SK-N-SH treated with all-trans-retinoic acid at 6 μM for 48 hours (cell line): ENCODE data around the gene MTX2.

Experiments
- ATAC-seq: fragments of 200-7000 bp; cut with Tn5 transposase; 3 replicates; pipeline ENCODE4 v1.9.1; 2020; ENCODE audit warnings: mild to moderate bottlenecking, moderate library complexity
- ARNTL ChIP-seq: fragments of 450-650 bp; formaldehyde crosslinking; IDR thresholded peaks from 2 replicates; pipeline ENCODE4 v1.5.0; 2020; ENCODE audit warnings: low read depth, mild to moderate bottlenecking, moderate library complexity, borderline replicate concordance
- BACH2 ChIP-seq: fragments of 250-450 bp; sonication (Bioruptor Pico); IDR thresholded peaks from 2 replicates; pipeline ENCODE4 v1.9.0; 2021; ENCODE audit warnings: mild to moderate bottlenecking, borderline replicate concordance
- CREB5 ChIP-seq: fragments of 250-450 bp; sonication (Bioruptor Pico); IDR thresholded peaks from 2 replicates; pipeline ENCODE4 v1.5.1; 2020; ENCODE audit warnings: low read depth, mild to moderate bottlenecking, moderate library complexity
- CSDC2 ChIP-seq: fragments of 250-450 bp; sonication (Bioruptor Pico); IDR thresholded peaks from 2 replicates; pipeline ENCODE4 v1.5.0; 2020; ENCODE audit warnings: mild to moderate bottlenecking, moderate library complexity
- CSRNP3 ChIP-seq: fragments of 250-450 bp; sonication (Bioruptor Pico); IDR thresholded peaks from 2 replicates; pipeline ENCODE4 v1.5.1; 2021; ENCODE audit warnings: mild to moderate bottlenecking, moderate library complexity
- ESRRG ChIP-seq: fragments of 250-450 bp; sonication (Bioruptor Pico); IDR thresholded peaks from 2 replicates; pipeline ENCODE4 v1.6.1; 2021; ENCODE audit warnings: mild to moderate bottlenecking
- GLIS3 ChIP-seq: fragments of 250-450 bp; sonication (Bioruptor Pico); IDR thresholded peaks from 2 replicates; pipeline ENCODE4 v1.5.0; 2020; ENCODE audit warnings: mild to moderate bottlenecking, moderate library complexity
- ISL1 ChIP-seq: fragments of 250-450 bp; sonication (Bioruptor Pico); IDR thresholded peaks from 2 replicates; pipeline ENCODE4 v2.1.2; 2022; ENCODE audit warnings: mild to moderate bottlenecking, moderate library complexity
- OSR1 ChIP-seq: fragments of 250-450 bp; sonication (Bioruptor Pico); IDR thresholded peaks from 2 replicates; pipeline ENCODE4 v1.8.0; 2022; ENCODE audit warnings: moderate library complexity, mild to moderate bottlenecking, inconsistent platforms
- PATZ1 ChIP-seq: fragments of 250-450 bp; sonication (Bioruptor Pico); IDR thresholded peaks from 2 replicates; pipeline ENCODE4 v1.8.0; 2020; ENCODE audit warnings: mild to moderate bottlenecking, moderate library complexity, borderline replicate concordance
- POU6F1 ChIP-seq: fragments of 250-450 bp; sonication (Bioruptor Pico); IDR thresholded peaks from 2 replicates; pipeline ENCODE4 v1.8.0; 2021; ENCODE audit warnings: low read depth, mild to moderate bottlenecking, moderate library complexity, borderline replicate concordance
- PPARA ChIP-seq: fragments of 250-450 bp; sonication (Bioruptor Pico); IDR thresholded peaks from 2 replicates; pipeline ENCODE4 v1.5.0; 2020; ENCODE audit warnings: mild to moderate bottlenecking, borderline replicate concordance
- SNAI2 ChIP-seq: fragments of 250-450 bp; sonication (Bioruptor Pico); IDR thresholded peaks from 2 replicates; pipeline ENCODE4 v1.5.0; 2020; ENCODE audit warnings: mild to moderate bottlenecking, moderate library complexity
- TCF4 ChIP-seq: fragments of 250-450 bp; sonication (Bioruptor Pico); IDR thresholded peaks from 2 replicates; pipeline ENCODE4 v1.8.0; 2021; ENCODE audit warnings: mild to moderate bottlenecking, moderate library complexity, borderline replicate concordance
- TOX ChIP-seq: fragments of 250-450 bp; sonication (Bioruptor Pico); IDR thresholded peaks from 2 replicates; pipeline ENCODE4 v1.8.0; 2021; ENCODE audit warnings: mild to moderate bottlenecking, moderate library complexity, borderline replicate concordance
- TSHZ2 ChIP-seq: fragments of 250-450 bp; sonication (Bioruptor Pico); IDR thresholded peaks from 2 replicates; pipeline ENCODE4 v1.5.0; 2020; ENCODE audit warnings: mild to moderate bottlenecking, moderate library complexity
- ZFP3 ChIP-seq: fragments of 250-450 bp; sonication (Bioruptor Pico); IDR thresholded peaks from 2 replicates; pipeline ENCODE4 v1.5.0; 2020; ENCODE audit warnings: mild to moderate bottlenecking, moderate library complexity
- ZFP30 ChIP-seq: fragments of 450-650 bp; formaldehyde crosslinking; IDR thresholded peaks from 2 replicates; pipeline ENCODE4 v1.5.0; 2022; ENCODE audit warnings: mild to moderate bottlenecking, moderate library complexity
- ZNF565 ChIP-seq: fragments of 450-650 bp; formaldehyde crosslinking; conservative IDR thresholded peaks from 2 replicates; pipeline ENCODE4 v1.5.0; 2020; ENCODE audit warnings: low read depth, mild to moderate bottlenecking, moderate library complexity
- ZNF70 ChIP-seq: fragments of 450-650 bp; formaldehyde crosslinking; IDR thresholded peaks from 2 replicates; pipeline ENCODE4 v1.5.0; 2020; ENCODE audit warnings: mild to moderate bottlenecking, moderate library complexity

Gene MTX2

GRCh38 chr2:176285321-176285720 lies 16.1 kb downstream of the MTX2 start:
- ATAC-seq = 0 out of 3 replicates have a peak, but pooled peaks have one; percentile 34
- TF ChIP-seq ZFP30 (CRISPR knock-in tag) (no peak), GLIS3 (CRISPR knock-in tag) (no peak), PATZ1 (CRISPR knock-in tag) (no peak), ZNF565 (no peak), ESRRG (CRISPR knock-in tag) (no peak), TOX (CRISPR knock-in tag) (no peak), ZFP3 (no peak), CSRNP3 (no peak), POU6F1 (no peak)
- TF ChIP-seq, all 23 proteins: peak for 0

GRCh38 chr2:176291335-176291734 lies 22.1 kb downstream of the MTX2 start:
- ATAC-seq = no peak
- no peak for TF ChIP-seq OSR1 (CRISPR knock-in tag)

GRCh38 chr2:176291809-176292283 lies 22.6 kb downstream of the MTX2 start:
- TF ChIP-seq CSRNP3 (no peak), ARNTL (no peak), CREB5 (CRISPR knock-in tag) (no peak), PATZ1 (CRISPR knock-in tag) (no peak), SNAI2 (CRISPR knock-in tag) (no peak), TSHZ2 (CRISPR knock-in tag) (no peak), ZNF565 (no peak), TCF4 (no peak), ESRRG (CRISPR knock-in tag) (no peak), ZNF70 (CRISPR knock-in tag) (no peak), PPARA (CRISPR knock-in tag) (no peak), TOX (CRISPR knock-in tag) (no peak), ISL1 (CRISPR knock-in tag) (no peak), ZFP30 (CRISPR knock-in tag) (no peak), GLIS3 (CRISPR knock-in tag) (no peak), BACH2 (CRISPR knock-in tag) (no peak), CSDC2 (CRISPR knock-in tag) (no peak)
- ATAC-seq = peak; percentile 39
